Activated gamma-delta T cell (primary cell): ENCODE data around the gene CLTB.

Experiments
- DNase-seq: peaks from one replicate; lab custom pipeline; 2025; lab: John Stamatoyannopoulos, UW

The CLTB gene

GRCh38 chr5:176382721-176383120 is 33.6 kb downstream of the CLTB start:
- DNase-seq: no peak

- DNase-seq: no peak
Measured at GRCh38 chr5:176381979-176382378, 34.4 kb downstream of the CLTB start.

- no peak for DNase-seq
Measured at GRCh38 chr5:176381423-176381822, 34.9 kb downstream of the CLTB start.

- DNase-seq: no peak
Measured at GRCh38 chr5:176379881-176380280, 36.5 kb downstream of the CLTB start.

GRCh38 chr5:176373100-176373818 is 43.1 kb downstream of the CLTB start:
- DNase-seq: no peak

GRCh38 chr5:176371621-176372539 is 44.5 kb downstream of the CLTB start:
- no peak for DNase-seq

GRCh38 chr5:176369934-176370711 is 46.2 kb downstream of the CLTB start:
- no peak for DNase-seq

GRCh38 chr5:176368726-176369125 is 47.6 kb downstream of the CLTB start:
- DNase-seq: no peak

- no peak for DNase-seq
Measured at GRCh38 chr5:176366232-176366894, 50.0 kb downstream of the CLTB start.

GRCh38 chr5:176365351-176366231 is 50.7 kb downstream of the CLTB start, which contains the start of gene ARL10:
TSS of gene ARL10 (plus strand) at chr5:176365487. CDS start at chr5:176365564, 77 bp downstream.
- peak; percentile 21 for DNase-seq

- DNase-seq: no peak
Measured at GRCh38 chr5:176364765-176365350, 51.5 kb downstream of the CLTB start.

GRCh38 chr5:176362233-176362490 is 54.2 kb downstream of the CLTB start:
- no peak for DNase-seq

- peak; percentile 93 for DNase-seq
Measured at GRCh38 chr5:176361437-176362232, 54.7 kb downstream of the CLTB start, which contains the start of gene KIAA1191. TSS of gene KIAA1191 (minus strand) at chr5:176361764. CDS start at chr5:176359508, 2,256 bp downstream.

- no peak for DNase-seq
Measured at GRCh38 chr5:176360894-176361436, 55.4 kb downstream of the CLTB start.

GRCh38 chr5:176359658-176360057 is 56.7 kb downstream of the CLTB start:
- no peak for DNase-seq

- DNase-seq: no peak
Measured at GRCh38 chr5:176356179-176356566, 60.2 kb downstream of the CLTB start.

- DNase-seq: no peak
Measured at GRCh38 chr5:176355400-176356178, 60.8 kb downstream of the CLTB start.

GRCh38 chr5:176353533-176353932 is 62.8 kb downstream of the CLTB start:
- DNase-seq: no peak
